Measurements from ENCODE around the gene TBC1D10A.

Gene TBC1D10A

GRCh38 chr22:30320021-30320556 is 6.7 kb downstream of the TBC1D10A start:
- no peak for DNase-seq (ENCODE audit: low read depth in 2 of 2)

DNA sequence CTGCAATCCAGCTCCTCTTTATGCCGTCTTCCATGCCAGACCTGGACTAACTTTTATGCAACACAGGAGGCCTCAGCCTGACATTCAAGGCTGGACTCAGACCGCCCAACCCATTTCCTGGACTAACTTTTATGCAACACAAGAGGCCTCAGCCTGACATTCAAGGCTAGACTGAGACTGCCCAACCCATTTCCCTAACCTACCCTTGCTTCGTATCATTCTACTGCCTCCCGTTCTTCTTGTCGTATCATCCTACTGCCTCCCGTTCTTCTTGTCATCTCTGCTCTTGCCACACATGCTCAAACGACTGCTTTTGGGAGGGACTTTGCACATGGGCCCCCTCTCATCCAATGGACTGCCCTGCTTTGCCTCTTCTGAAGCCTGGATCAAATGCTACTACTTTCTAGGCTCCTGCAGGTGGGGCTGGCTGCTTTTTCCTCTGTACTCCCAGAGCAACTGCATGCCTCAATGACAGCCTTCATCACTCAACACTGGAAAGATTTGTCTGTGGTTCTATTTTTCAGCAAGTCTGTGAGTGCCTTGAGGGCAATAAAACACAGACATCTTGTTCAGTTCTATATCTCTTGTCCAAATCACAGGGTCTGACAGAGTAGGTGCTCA is 7.8 kb downstream of the TBC1D10A start:
- no peak for DNase-seq (ENCODE audit: low read depth in 2 of 2)

DNA sequence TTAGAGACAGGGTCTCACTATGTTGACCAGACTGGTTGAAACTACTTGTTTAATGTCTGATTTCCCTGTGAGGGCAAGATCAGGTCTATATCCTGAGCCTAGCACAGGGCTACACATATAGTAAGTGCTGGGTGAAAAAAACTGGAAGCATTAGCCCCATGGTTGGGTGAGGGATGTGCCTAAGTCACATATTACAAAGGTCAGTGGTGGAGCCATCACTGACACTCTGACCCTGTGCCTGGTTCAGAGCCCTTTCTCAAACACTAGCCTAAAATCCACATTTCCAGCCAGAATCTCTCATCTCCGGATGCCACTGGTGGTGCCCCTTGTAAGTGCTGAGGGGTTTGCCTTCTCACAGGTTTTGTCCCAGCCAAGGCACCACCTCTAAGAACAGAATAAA is 9.0 kb downstream of the TBC1D10A start:
- DNase-seq (ENCODE audit: low read depth in 2 of 2), result no peak

GRCh38 chr22:30315962-30316576 is 10.7 kb downstream of the TBC1D10A start:
- DNase-seq (ENCODE audit: low read depth in 2 of 2), result no peak

- DNase-seq (ENCODE audit: low read depth in 2 of 2), result no peak
Observed at GRCh38 chr22:30314915-30315314, 11.8 kb downstream of the TBC1D10A start.

GRCh38 chr22:30313527-30314363 is 13.0 kb downstream of the TBC1D10A start:
- no peak for DNase-seq (ENCODE audit: low read depth in 2 of 2)

DNA sequence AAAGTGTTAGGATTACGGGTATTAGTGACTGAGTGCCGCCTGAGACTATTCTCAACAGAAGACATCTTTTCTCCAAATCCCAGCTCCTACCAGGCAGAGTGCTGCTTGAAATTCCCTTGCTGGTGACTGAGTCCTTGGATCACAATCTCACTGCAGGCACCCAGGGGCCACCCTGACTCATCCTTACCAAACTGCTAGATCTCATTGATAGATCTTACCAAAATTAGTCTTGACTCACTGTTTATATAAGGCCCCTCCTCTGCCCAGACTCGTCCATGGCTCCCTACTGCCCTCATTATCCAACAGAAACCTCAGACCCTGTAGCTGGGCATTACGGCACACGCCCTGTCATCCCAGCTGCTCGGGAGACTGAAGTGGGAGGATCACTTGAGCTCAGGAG is 14.7 kb downstream of the TBC1D10A start:
- no peak for DNase-seq (ENCODE audit: low read depth in 2 of 2)

- DNase-seq (ENCODE audit: low read depth in 2 of 2), result no peak
Observed at GRCh38 chr22:30310881-30311771, 15.6 kb downstream of the TBC1D10A start.

- no peak for DNase-seq (ENCODE audit: low read depth in 2 of 2)
Observed at GRCh38 chr22:30309951-30310741, 16.6 kb downstream of the TBC1D10A start.

GRCh38 chr22:30308518-30309230 is 18.1 kb downstream of the TBC1D10A start:
- DNase-seq (ENCODE audit: low read depth in 2 of 2), result no peak

- no peak for DNase-seq (ENCODE audit: low read depth in 2 of 2)
Observed at GRCh38 chr22:30308093-30308492, 18.6 kb downstream of the TBC1D10A start.

- no peak for DNase-seq (ENCODE audit: low read depth in 2 of 2)
Observed at GRCh38 chr22:30307041-30307574, 19.6 kb downstream of the TBC1D10A start.

DNA sequence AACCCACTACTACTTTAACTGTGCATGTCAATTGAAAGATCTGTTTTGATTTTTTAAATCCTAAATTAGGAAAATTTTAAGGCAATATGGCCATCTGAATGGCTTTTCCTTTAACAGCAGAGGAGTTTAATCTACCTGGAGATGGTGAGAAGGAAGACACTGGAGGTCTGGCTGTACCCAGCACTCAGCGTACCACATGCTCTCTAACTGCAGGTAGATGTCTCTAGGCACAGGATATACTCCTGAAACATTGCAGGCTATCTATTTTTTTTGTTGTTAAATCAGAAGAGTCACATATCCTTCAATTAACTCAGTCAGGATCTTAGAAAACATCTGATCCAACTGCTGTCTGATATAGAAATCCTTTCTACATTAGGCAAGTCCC is 20.1 kb downstream of the TBC1D10A start:
- DNase-seq (ENCODE audit: low read depth in 2 of 2), result no peak

- DNase-seq (ENCODE audit: low read depth in 2 of 2), result no peak
Observed at GRCh38 chr22:30305906-30306626, 20.7 kb downstream of the TBC1D10A start.

DNA sequence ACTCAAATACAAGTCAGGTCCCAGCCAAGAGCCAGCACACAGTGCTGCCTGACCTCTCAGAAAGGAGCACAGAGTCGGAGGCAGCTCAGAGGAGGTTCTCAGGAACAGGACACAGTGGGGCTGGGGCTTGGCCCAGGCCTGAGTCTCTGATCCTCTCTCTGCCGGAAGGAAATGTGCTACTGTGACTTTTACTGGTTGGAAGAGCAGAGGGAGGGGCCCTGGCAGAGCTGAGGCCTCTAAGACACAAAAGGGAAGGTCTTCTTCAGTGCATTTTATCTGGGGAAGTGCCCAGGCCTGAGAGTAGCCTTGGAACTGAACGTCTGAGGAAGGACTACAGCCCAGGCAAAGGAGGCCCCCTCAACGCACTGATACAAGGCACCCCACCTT is 21.2 kb downstream of the TBC1D10A start:
- DNase-seq (ENCODE audit: low read depth in 2 of 2), result no peak

GRCh38 chr22:30304495-30305244 is 22.1 kb downstream of the TBC1D10A start:
- DNase-seq (ENCODE audit: low read depth in 2 of 2), result no peak

DNA sequence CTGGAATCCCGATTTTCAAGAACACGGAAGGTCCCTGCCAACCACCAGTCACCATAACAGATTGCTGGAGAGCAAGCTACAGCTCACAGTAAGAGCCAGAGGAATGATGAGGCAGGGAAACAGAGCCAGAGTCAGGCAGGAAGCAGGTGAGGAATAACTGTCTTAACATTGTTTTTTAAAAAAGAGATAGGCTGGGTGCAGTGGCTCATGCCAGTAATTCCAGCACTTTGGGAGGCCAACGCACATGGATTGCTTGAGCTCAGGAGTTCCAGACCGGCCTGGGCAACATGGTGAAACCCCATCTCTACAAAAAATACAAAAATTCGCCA is 24.0 kb downstream of the TBC1D10A start:
- no peak for DNase-seq (ENCODE audit: low read depth in 2 of 2)

DNA sequence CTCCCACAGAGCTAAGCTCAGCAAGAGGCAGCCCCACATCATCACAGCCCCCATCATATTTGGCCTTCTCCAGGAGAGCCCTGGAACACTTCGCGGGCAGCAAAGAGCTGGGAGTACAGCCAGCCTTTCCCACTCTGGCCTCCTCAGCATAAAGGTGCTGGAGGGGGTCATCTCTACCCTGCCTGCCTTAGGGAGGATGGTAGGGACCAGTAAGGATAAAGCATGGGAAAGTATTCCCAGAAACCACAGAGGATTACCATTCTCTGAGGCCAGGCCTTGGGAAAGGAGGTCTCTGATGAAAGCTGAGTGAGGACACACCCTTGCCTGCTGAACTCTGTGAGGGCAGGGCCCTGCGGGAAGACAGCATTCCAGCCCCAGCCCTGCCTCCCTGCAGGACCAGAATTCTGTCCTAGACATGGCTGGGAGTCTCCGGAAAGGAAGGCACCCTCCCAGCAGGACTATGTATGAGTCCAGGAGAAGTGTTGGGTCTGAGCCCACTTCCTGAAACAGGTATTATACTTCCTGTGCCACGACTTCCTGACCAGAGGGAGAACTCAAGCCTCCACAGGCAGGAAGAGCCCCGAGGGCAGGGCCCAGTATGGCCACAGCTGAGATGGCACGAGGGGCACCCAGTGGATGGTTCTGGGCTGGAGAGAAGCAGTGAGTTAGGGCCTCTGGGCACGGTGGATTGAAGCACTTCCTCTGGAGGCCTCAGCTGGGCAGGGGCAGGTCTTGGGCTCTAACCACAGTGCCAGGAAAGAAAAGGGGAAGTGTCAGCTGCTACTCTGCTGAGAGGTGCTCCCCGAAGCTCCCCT is 24.5 kb downstream of the TBC1D10A start:
- no peak for DNase-seq (ENCODE audit: low read depth in 2 of 2)

All from stimulated activated CD8-positive, alpha-beta memory T cell treated with anti-CD3 and anti-CD28 coated beads, Interleukin-2, amount 100 ng/mL, for 1 hour (primary cell).